ENCODE data around the gene RALY. TPM values are rescaled to one million over a fixed set of nuclear protein-coding genes. Genes with fewer than 3 reads are reported as not detected.
A peak's percentile ranks its signal among the peaks of the same experiment; 100 is the strongest.

The RALY gene
- total RNA-seq, 1 experiment from 2014 or later: 298 TPM

GRCh38 chr20:34088305-34089174, 94.8 kb downstream of the RALY start:
- intact Hi-C loops (cut with micrococcal nuclease; ENCODE audit: unreplicated experiment): loop anchor here (1.0 kb wide), 1 partner anchor 41 kb away; no protein-coding TSS in a partner anchor
- Mint-ChIP-seq H3K27ac (ENCODE audit: unreplicated experiment) (no peak overlapping the region), H3K9me3 (ENCODE audit: unreplicated experiment) (no peaks in the 10 kb centered on the region), H3K36me3 (ENCODE audit: insufficient read depth, unreplicated experiment) (peaks cover 96% of the 10 kb centered on the region), H3K4me1 (ENCODE audit: low read depth, unreplicated experiment) (no peaks in the 10 kb centered on the region), H3K4me3 (ENCODE audit: unreplicated experiment) (no peak overlapping the region), H3K27me3 (ENCODE audit: insufficient read depth, unreplicated experiment) (no peaks in the 10 kb centered on the region)
- DNase-seq: peak in 1 of 2 experiments; percentile 35
- no peaks in the 10 kb centered on the region for H3K4me1 ChIP-seq
- ChIA-PET POLR2A (interaction anchor here (0.6 to 1.0 kb wide), 2 partner anchors 24 to 241 kb away, joined by 3 read pairs; partner anchors contain the start of gene EIF2S2), CTCF (interaction anchor here (0.5 kb wide), 1 partner anchor 155 kb away, joined by 3 read pairs; no protein-coding TSS in a partner anchor)
- peaks cover 19% of the 10 kb centered on the region for H3K36me3 ChIP-seq (ENCODE audit: control insufficient read depth, insufficient read depth, low read length)
- no peak for TF ChIP-seq CTCF (IDR thresholded peaks at IDR 0.05; ENCODE audit: insufficient read depth in 1 of 2, low read depth in 1 of 2, low read length in 1 of 2, severe bottlenecking in 1 of 2, unreplicated experiment in 1 of 2)
- H3K9me3 ChIP-seq: no peaks in the 10 kb centered on the region
- H3K4me3 ChIP-seq (ENCODE audit: low read depth, low read length): no peak overlapping the region
- TSS peak; percentile 1 for BruUV-seq (replicated peaks)
- no peaks in the 10 kb centered on the region for H3K27me3 ChIP-seq (replicated peaks; ENCODE audit: control insufficient read depth, insufficient read depth, low read length)

GRCh38 chr20:34089175-34089479, 95.4 kb downstream of the RALY start:
- peaks cover 22% of the 10 kb centered on the region for H3K36me3 ChIP-seq (ENCODE audit: control insufficient read depth, insufficient read depth, low read length)
- no TSS peak for BruUV-seq (replicated peaks)
- no peaks in the 10 kb centered on the region for H3K4me1 ChIP-seq
- Mint-ChIP-seq H3K27me3 (ENCODE audit: insufficient read depth, unreplicated experiment) (no peaks in the 10 kb centered on the region), H3K27ac (ENCODE audit: unreplicated experiment) (no peak overlapping the region), H3K9me3 (ENCODE audit: unreplicated experiment) (no peaks in the 10 kb centered on the region), H3K4me1 (ENCODE audit: low read depth, unreplicated experiment) (no peaks in the 10 kb centered on the region), H3K4me3 (ENCODE audit: unreplicated experiment) (no peak overlapping the region), H3K36me3 (ENCODE audit: insufficient read depth, unreplicated experiment) (peaks cover 96% of the 10 kb centered on the region)
- no peak for DNase-seq
- no peak for TF ChIP-seq CTCF (IDR thresholded peaks at IDR 0.05; ENCODE audit: insufficient read depth in 1 of 2, low read depth in 1 of 2, low read length in 1 of 2, severe bottlenecking in 1 of 2, unreplicated experiment in 1 of 2)
- no peaks in the 10 kb centered on the region for H3K27me3 ChIP-seq (replicated peaks; ENCODE audit: control insufficient read depth, insufficient read depth, low read length)
- ChIA-PET POLR2A (interaction anchor here (0.6 to 1.0 kb wide), 2 partner anchors 23 to 242 kb away, joined by 3 read pairs; partner anchors contain the start of gene EIF2S2), CTCF (no interaction called here)
- no peak overlapping the region for H3K4me3 ChIP-seq (ENCODE audit: low read depth, low read length)
- no peaks in the 10 kb centered on the region for H3K9me3 ChIP-seq
- intact Hi-C loops (cut with micrococcal nuclease; ENCODE audit: unreplicated experiment): no loop called here

GRCh38 chr20:34089655-34090345, 96.1 kb downstream of the RALY start:
- H3K27me3 ChIP-seq (replicated peaks; ENCODE audit: control insufficient read depth, insufficient read depth, low read length): no peaks in the 10 kb centered on the region
- H3K36me3 ChIP-seq (ENCODE audit: control insufficient read depth, insufficient read depth, low read length): peaks cover 20% of the 10 kb centered on the region
- H3K4me1 Mint-ChIP-seq (ENCODE audit: low read depth, unreplicated experiment): no peaks in the 10 kb centered on the region
- POLR2A ChIA-PET: interaction anchor here (0.6 to 1.0 kb wide), 2 partner anchors 23 to 154 kb away, joined by 3 read pairs; partner anchors contain the start of gene EIF2S2
- no peak overlapping the region for H3K4me3 Mint-ChIP-seq (ENCODE audit: unreplicated experiment)
- no peak for TF ChIP-seq CTCF (IDR thresholded peaks at IDR 0.05; ENCODE audit: insufficient read depth in 1 of 2, low read depth in 1 of 2, low read length in 1 of 2, severe bottlenecking in 1 of 2, unreplicated experiment in 1 of 2)
- no peaks in the 10 kb centered on the region for H3K9me3 Mint-ChIP-seq (ENCODE audit: unreplicated experiment)
- no peaks in the 10 kb centered on the region for H3K9me3 ChIP-seq
- no peaks in the 10 kb centered on the region for H3K4me1 ChIP-seq
- intact Hi-C loops (cut with micrococcal nuclease; ENCODE audit: unreplicated experiment): no loop called here
- H3K27ac Mint-ChIP-seq (ENCODE audit: unreplicated experiment): peak overlapping the region; percentile 19
- CTCF ChIA-PET: no interaction called here
- peaks cover 96% of the 10 kb centered on the region for H3K36me3 Mint-ChIP-seq (ENCODE audit: insufficient read depth, unreplicated experiment)
- no peaks in the 10 kb centered on the region for H3K27me3 Mint-ChIP-seq (ENCODE audit: insufficient read depth, unreplicated experiment)
- peak in 1 of 2 experiments; percentile 31 for DNase-seq
- TSS peak; percentile 52 for BruUV-seq (replicated peaks)
- no peak overlapping the region for H3K4me3 ChIP-seq (ENCODE audit: low read depth, low read length)

Data from Caco-2 (cell line).